HepG2 (cell line): Measurements from ENCODE around the gene GNRH2. TPM values are rescaled to one million over a fixed set of nuclear protein-coding genes. Genes with fewer than 3 reads are reported as not detected.

Experiments used
- AGO2 ChIP-seq: fragments of 200-400 bp; formaldehyde crosslinking; optimal IDR thresholded peaks from 2 replicates; pipeline ENCODE3; 2017; ENCODE audit warnings: mild to moderate bottlenecking, low read depth, low read length, moderate library complexity
- DZIP1 ChIP-seq: sonication (generic); formaldehyde crosslinking; IDR thresholded peaks from 2 replicates; pipeline ENCODE4 v1.5.0; 2020; ENCODE audit warnings: mild to moderate bottlenecking, missing genetic modification reagents
- ETV5 ChIP-seq: IDR thresholded peaks from 2 replicates; pipeline ENCODE4 v1.6.1; 2018; ENCODE audit warnings: missing biosample characterization, missing genetic modification reagents, inconsistent platforms, borderline replicate concordance
- MTERF4 ChIP-seq: sonication (generic); formaldehyde crosslinking; IDR thresholded peaks from 2 replicates; pipeline ENCODE4 v1.8.0; 2023; ENCODE audit warnings: mild to moderate bottlenecking, missing genetic modification reagents
- MYC ChIP-seq: sonication (generic); formaldehyde crosslinking; IDR thresholded peaks from 2 replicates; pipeline ENCODE4 v1.9.0; 2021; ENCODE audit warnings: missing genetic modification reagents, borderline replicate concordance
- TIGD3 ChIP-seq: sonication (generic); formaldehyde crosslinking; IDR thresholded peaks from 2 replicates; pipeline ENCODE4 v1.5.1; 2020; ENCODE audit warnings: mild to moderate bottlenecking, missing genetic modification reagents, borderline replicate concordance
- ZBTB33 ChIP-seq: sonication (generic); formaldehyde crosslinking; IDR thresholded peaks from 2 replicates; pipeline ENCODE4 v1.4.0; 2020; ENCODE audit warnings: missing genetic modification reagents
- ZBTB40 ChIP-seq, 2 experiments: fragments of 450-650 bp in 1 of 2; sonication (generic) in 1 of 2; formaldehyde crosslinking in 1 of 2; IDR thresholded peaks; 2 replicates each; pipeline versions ENCODE4 v1.6.1 to v1.8.0; 2016 to 2022; ENCODE audit warnings: antibody characterized with exemption in 1 of 2, mild to moderate bottlenecking in 1 of 2, missing genetic modification reagents in 1 of 2
- ZNF768 ChIP-seq: sonication (generic); formaldehyde crosslinking; IDR thresholded peaks from 2 replicates; pipeline ENCODE4 v1.4.0; 2020; ENCODE audit warnings: missing genetic modification reagents
- polyA plus RNA-seq, 8 experiments: library from polyadenylated mRNA; depleted of rRNA in 3 of 8; stranded (reverse) in 7 of 8; unstranded in 1 of 8; fragments of >200 nt; fragmentation: Illumina TruSeq in 4 of 8; extraction: Trizol in 4 of 8; gene quantifications; 2 replicates each; pipeline versions ENCODE4 v1.2.1 to v1.2.3, GENCODE V29; 2011 to 2016; ENCODE audit warnings: low read depth in 4 of 8, missing spikeins in 1 of 8, mixed read lengths in 1 of 8; ENCODE audit not compliant: insufficient read depth in 1 of 8
- total RNA-seq, 5 experiments: library from RNA; depleted of rRNA; stranded (reverse); fragments of >200 nt; fragmentation: Illumina TruSeq; extraction: Trizol; gene quantifications; 2 replicates each; pipeline ENCODE4 v1.2.3, GENCODE V29; 2016; ENCODE audit warnings: low read depth in 1 of 5

The GNRH2 gene
- total and polyA plus RNA-seq, 2 of the 13 experiments (the other 11 are each of a cell fraction or from before 2014, with no cell fraction given), result 0.28 TPM; not detected in 1

GRCh38 chr20:3047486-3048419 is 4.3 kb downstream of the GNRH2 start (continued):
- TF ChIP-seq DZIP1 (0 out of 2 replicates have a peak, but pooled peaks have one; percentile 50), AGO2 (peak; percentile 55), ZBTB33 (CRISPR knock-in tag) (peak; percentile 48; the same call in 1 of the 2 replicates), ZBTB40 (IDR thresholded peaks at IDR 0.05) (peak; percentile 93), ZBTB40 (CRISPR knock-in tag; IDR thresholded peaks at IDR 0.05) (peak; percentile 99), ZNF768 (CRISPR knock-in tag) (0 out of 2 replicates have a peak, but pooled peaks have one; percentile 26), ETV5 (CRISPR knock-in tag) (peak; percentile 34; the same call in 1 of the 2 replicates), MTERF4 (CRISPR knock-in tag) (no peak), TIGD3 (CRISPR knock-in tag) (0 out of 2 replicates have a peak, but pooled peaks have one; percentile 5), MYC (CRISPR knock-in tag) (0 out of 2 replicates have a peak, but pooled peaks have one; percentile 21)
